K562 (cell line): ENCODE results near the gene MRPL55. TPM values are rescaled to one million over a fixed set of nuclear protein-coding genes. Genes with fewer than 3 reads are reported as not detected.

Experiments used
- ADNP ChIP-seq: fragments of 200-800 bp; sonication (Bioruptor generic); IDR thresholded peaks from 2 replicates; pipeline ENCODE4 v1.6.1; 2016; ENCODE audit warnings: missing genetic modification characterization, missing compliant biosample characterization
- BRF2 ChIP-seq: IDR thresholded peaks from 3 replicates; pipeline ENCODE4 v1.6.1; 2011; ENCODE audit warnings: borderline replicate concordance, mild to moderate bottlenecking; ENCODE audit not compliant: insufficient read length, insufficient read depth
- E2F5 ChIP-seq: sonication (generic); formaldehyde crosslinking; IDR thresholded peaks from 2 replicates; pipeline ENCODE4 v1.8.0; 2022; ENCODE audit warnings: mild to moderate bottlenecking, missing genetic modification reagents
- EHMT2 ChIP-seq: fragments of 450-650 bp; IDR thresholded peaks from 2 replicates; pipeline ENCODE4 v1.6.1; 2018; ENCODE audit warnings: antibody characterized with exemption
- ELF1 ChIP-seq: fragments of 200-800 bp; sonication (Bioruptor generic); IDR thresholded peaks from 2 replicates; pipeline ENCODE4 v1.6.1; 2016; ENCODE audit warnings: missing genetic modification characterization, missing compliant biosample characterization
- FIP1L1 ChIP-seq: fragments of 200-400 bp; formaldehyde crosslinking; IDR thresholded peaks from 2 replicates; pipeline ENCODE4 v1.6.1; 2018; ENCODE audit warnings: mild to moderate bottlenecking, low read depth, low read length; ENCODE audit not compliant: poor library complexity, severe bottlenecking
- FOXK2 ChIP-seq, 2 experiments: fragments of 450-650 bp; IDR thresholded peaks in 1 of 2; conservative IDR thresholded peaks in 1 of 2; 2 replicates each; pipeline ENCODE4 v1.6.1; 2016; ENCODE audit warnings: low read depth in 2 of 2, mild to moderate bottlenecking in 1 of 2
- FOXM1 ChIP-seq, 2 experiments: fragments of 450-650 bp in 1 of 2; sonication (generic) in 1 of 2; formaldehyde crosslinking in 1 of 2; IDR thresholded peaks; 2 replicates each; pipeline versions ENCODE4 v1.6.1 to v1.9.0; 2017 to 2022; ENCODE audit warnings: low read depth in 2 of 2, mild to moderate bottlenecking in 2 of 2, missing genetic modification reagents in 1 of 2, moderate library complexity in 1 of 2
- HDAC6 ChIP-seq: IDR thresholded peaks from 2 replicates; pipeline ENCODE4 v1.6.1; 2012; ENCODE audit warnings: low read depth, mild to moderate bottlenecking, control low read depth, inconsistent platforms, low read length, moderate library complexity
- KLF1 ChIP-seq: fragments of 450-650 bp; IDR thresholded peaks from 2 replicates; pipeline ENCODE4 v1.6.1; 2016; ENCODE audit warnings: missing genetic modification characterization, missing compliant biosample characterization
- RNF219 ChIP-seq: fragments of 250-450 bp; sonication (Bioruptor Pico); IDR thresholded peaks from 2 replicates; pipeline ENCODE4 v1.5.0; 2022; ENCODE audit warnings: mild to moderate bottlenecking
- SETDB1 ChIP-seq: IDR thresholded peaks from one replicate; pipeline ENCODE4 v1.6.1; 2012; ENCODE audit warnings: low read length, control low read depth, inconsistent platforms
- SMARCC2 ChIP-seq: fragments of 450-650 bp; IDR thresholded peaks from 2 replicates; pipeline ENCODE4 v1.6.1; 2017; ENCODE audit warnings: antibody characterized with exemption, moderate library complexity, mild to moderate bottlenecking, low read depth
- SOX6 ChIP-seq: fragments of 450-650 bp; IDR thresholded peaks from 2 replicates; pipeline ENCODE4 v1.6.1; 2014; ENCODE audit warnings: mild to moderate bottlenecking
- ZNF12 ChIP-seq: sonication (generic); formaldehyde crosslinking; IDR thresholded peaks from 2 replicates; pipeline ENCODE4 v1.4.0; 2020; ENCODE audit warnings: mild to moderate bottlenecking, missing genetic modification reagents
- ZNF280A ChIP-seq: fragments of 450-650 bp; IDR thresholded peaks from 2 replicates; pipeline ENCODE4 v1.6.1; 2018; ENCODE audit warnings: mild to moderate bottlenecking, low read depth; ENCODE audit not compliant: partially characterized antibody
- ZNF584 ChIP-seq: fragments of 200-800 bp; sonication (Bioruptor generic); IDR thresholded peaks from 2 replicates; pipeline ENCODE4 v1.6.1; 2016; ENCODE audit warnings: low read depth, mild to moderate bottlenecking, missing genetic modification characterization, missing compliant biosample characterization
- ZNF699 ChIP-seq: fragments of 250-450 bp; sonication (Bioruptor Pico); IDR thresholded peaks from 2 replicates; pipeline ENCODE4 v1.8.0; 2021; ENCODE audit warnings: mild to moderate bottlenecking, moderate library complexity; ENCODE audit not compliant: insufficient replicate concordance
- polyA plus RNA-seq, 8 experiments: library from polyadenylated mRNA; depleted of rRNA in 4 of 8; stranded (reverse) in 5 of 8; unstranded in 3 of 8; fragments of >200 nt; fragmentation: Nextera tagmentation in 2 of 8; fragmentation: Illumina TruSeq in 1 of 8; extraction: Ambion mirVana in 2 of 8; extraction: Trizol in 1 of 8; gene quantifications; 2 replicates each; pipeline versions ENCODE4 v1.2.1 to v1.2.3, GENCODE V29; 2011 to 2014; ENCODE audit warnings: inconsistent platforms in 1 of 8, missing spikeins in 1 of 8
- total RNA-seq, 7 experiments: library from RNA; depleted of rRNA in 6 of 7; stranded (reverse); fragments of >200 nt in 6 of 7; fragmentation: Illumina TruSeq in 2 of 7; extraction: Trizol in 2 of 7; gene quantifications; 2 replicates each; pipeline versions ENCODE4 v1.2.1 to v1.2.3, GENCODE V29; 2011 to 2021; ENCODE audit warnings: low replicate concordance in 1 of 7
- TF ChIP-seq, protein P1 (sequence below): fragments of 450-650 bp; IDR thresholded peaks from 2 replicates; pipeline ENCODE4 v1.6.1; 2014; ENCODE audit warnings: low read depth, mild to moderate bottlenecking, moderate library complexity, borderline replicate concordance

The MRPL55 gene
- total and polyA plus RNA-seq, 9 of the 15 experiments (the other 6 are each of a cell fraction or from before 2014, with no cell fraction given), result 34.9 to 228 (median 81.0) TPM

GRCh38 chr1:228085287-228085951, 23.7 kb downstream of the MRPL55 start (continued):
- TF ChIP-seq RNF219 (CRISPR knock-in tag), result no peak
- TF ChIP-seq SMARCC2, result no peak
- TF ChIP-seq SETDB1, result no peak
- TF ChIP-seq BRF2, result no peak
- no peak for TF ChIP-seq ZNF584 (CRISPR knock-in tag)
- TF ChIP-seq EHMT2, result peak; percentile 79
- TF ChIP-seq, protein P1, sequence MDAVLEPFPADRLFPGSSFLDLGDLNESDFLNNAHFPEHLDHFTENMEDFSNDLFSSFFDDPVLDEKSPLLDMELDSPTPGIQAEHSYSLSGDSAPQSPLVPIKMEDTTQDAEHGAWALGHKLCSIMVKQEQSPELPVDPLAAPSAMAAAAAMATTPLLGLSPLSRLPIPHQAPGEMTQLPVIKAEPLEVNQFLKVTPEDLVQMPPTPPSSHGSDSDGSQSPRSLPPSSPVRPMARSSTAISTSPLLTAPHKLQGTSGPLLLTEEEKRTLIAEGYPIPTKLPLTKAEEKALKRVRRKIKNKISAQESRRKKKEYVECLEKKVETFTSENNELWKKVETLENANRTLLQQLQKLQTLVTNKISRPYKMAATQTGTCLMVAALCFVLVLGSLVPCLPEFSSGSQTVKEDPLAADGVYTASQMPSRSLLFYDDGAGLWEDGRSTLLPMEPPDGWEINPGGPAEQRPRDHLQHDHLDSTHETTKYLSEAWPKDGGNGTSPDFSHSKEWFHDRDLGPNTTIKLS, result no peak
- no peak for TF ChIP-seq HDAC6
- TF ChIP-seq ADNP (tag), result no peak
- TF ChIP-seq KLF1 (tag), result no peak
- TF ChIP-seq FOXM1 (IDR thresholded peaks at IDR 0.05; ENCODE audit: low read depth), result no peak
- TF ChIP-seq FOXM1 (CRISPR knock-in tag; IDR thresholded peaks at IDR 0.05; ENCODE audit: low read depth), result no peak
- no peak for TF ChIP-seq ZNF12
- TF ChIP-seq ELF1 (tag), result no peak
- TF ChIP-seq FOXK2 (conservative IDR thresholded peaks at IDR 0.05 in 1 of 2, IDR thresholded peaks at IDR 0.05 in 1 of 2; ENCODE audit: low read depth in 2 of 2), result peak; percentile 28 to 62; a peak in 2 of 4 replicates
- peak; percentile 40; the same call in 1 of the 2 replicates for TF ChIP-seq SOX6
- TF ChIP-seq ZNF699, result no peak
- TF ChIP-seq FIP1L1, result no peak
- TF ChIP-seq E2F5, result no peak
- TF ChIP-seq ZNF280A, result no peak
